DND-41 (cell line): ENCODE data around the gene CEP78.

Experiments
- ATAC-seq: fragments of 200-7000 bp; cut with Tn5 transposase; 3 replicates; pipeline ENCODE4 v1.9.1; 2021; ENCODE audit warnings: low read depth; ENCODE audit not compliant: insufficient read depth
- DNase-seq: peaks from one replicate; pipeline ENCODE4 v3.0.0-alpha.2; 2020
- H2AFZ ChIP-seq: 2 replicates; pipeline ENCODE4 v1.6.0; 2012; ENCODE audit warnings: low read depth, low read length
- H3K27ac ChIP-seq: 2 replicates; pipeline ENCODE4 v1.5.1; 2012; ENCODE audit warnings: low read length, inconsistent platforms
- H3K27me3 ChIP-seq: fragments of 200-600 bp; sonication (generic); 2 replicates; pipeline ENCODE4 v1.6.0; 2012; ENCODE audit warnings: low read length, mild to moderate bottlenecking, inconsistent platforms; ENCODE audit not compliant: insufficient read depth, poor library complexity
- H3K36me3 ChIP-seq: 2 replicates; pipeline ENCODE4 v1.5.1; 2012; ENCODE audit warnings: low read length, inconsistent platforms; ENCODE audit not compliant: insufficient read depth
- H3K4me1 ChIP-seq: 2 replicates; pipeline ENCODE4 v1.5.1; 2012; ENCODE audit warnings: mild to moderate bottlenecking, low read length; ENCODE audit not compliant: insufficient read depth
- H3K4me2 ChIP-seq: 2 replicates; pipeline ENCODE4 v1.6.0; 2012; ENCODE audit warnings: mild to moderate bottlenecking, moderate library complexity, low read length, inconsistent platforms; ENCODE audit not compliant: insufficient read depth
- H3K4me3 ChIP-seq, 2 experiments: fragments of 200-600 bp in 1 of 2; shearing (Covaris generic) in 1 of 2; 2 replicates each; pipeline ENCODE4 v1.5.1; 2012 to 2016; ENCODE audit warnings: inconsistent platforms in 2 of 2, low read length in 2 of 2, mild to moderate bottlenecking in 2 of 2, low read depth in 1 of 2, moderate library complexity in 1 of 2
- H3K79me2 ChIP-seq: 2 replicates; pipeline ENCODE4 v1.6.0; 2012; ENCODE audit warnings: low read length, inconsistent platforms; ENCODE audit not compliant: insufficient read depth
- H3K9ac ChIP-seq: 2 replicates; pipeline ENCODE4 v1.6.0; 2012; ENCODE audit warnings: low read depth, mild to moderate bottlenecking, inconsistent platforms, low read length, moderate library complexity
- H3K9me3 ChIP-seq: 2 replicates; pipeline ENCODE4 v1.5.1; 2012; ENCODE audit warnings: low read length, moderate library complexity, mild to moderate bottlenecking, inconsistent platforms; ENCODE audit not compliant: insufficient read depth, severe bottlenecking
- H4K20me1 ChIP-seq: 2 replicates; pipeline ENCODE4 v1.6.0; 2012; ENCODE audit warnings: low read length; ENCODE audit not compliant: insufficient read depth
- EZH2 ChIP-seq: IDR thresholded peaks from 3 replicates; pipeline ENCODE4 v1.6.1; 2012; ENCODE audit warnings: borderline replicate concordance, low read depth, mild to moderate bottlenecking, moderate library complexity, low read length, inconsistent platforms; ENCODE audit not compliant: severe bottlenecking
- TF ChIP-seq, protein P1 (sequence below): IDR thresholded peaks from 2 replicates; pipeline ENCODE4 v1.5.1; 2012; ENCODE audit warnings: borderline replicate concordance, low read length, moderate library complexity, mild to moderate bottlenecking; ENCODE audit not compliant: poor library complexity, severe bottlenecking; ENCODE audit errors: extremely low read depth

The CEP78 gene

DNA sequence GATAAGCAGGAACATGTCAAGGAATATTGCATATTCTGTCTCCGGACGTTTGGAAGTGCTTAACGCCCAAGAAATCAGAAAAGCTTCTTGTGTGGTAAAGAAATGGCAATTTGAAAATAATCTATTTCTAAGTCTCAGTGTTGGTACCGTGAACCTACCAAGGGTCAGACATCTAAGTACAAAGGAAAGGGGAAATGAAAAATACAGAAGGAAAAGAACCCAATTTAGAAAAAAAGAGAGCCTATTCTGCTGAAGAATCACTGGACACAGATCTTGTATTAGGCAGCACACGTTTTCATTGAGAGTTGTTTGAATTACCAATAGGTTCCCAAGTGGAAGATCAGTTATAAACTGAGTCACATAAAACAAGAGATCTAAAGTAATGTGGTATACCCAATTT is 46.9 kb upstream of the CEP78 start:
- Histone ChIP-seq H4K20me1 (no peaks in the 10 kb centered on the region), H3K4me3 (no peak overlapping the region), H3K9me3 (no peaks in the 10 kb centered on the region), H3K36me3 (no peaks in the 10 kb centered on the region), H2AFZ (no peak overlapping the region), H3K4me1 (no peaks in the 10 kb centered on the region), H3K27me3 (no peaks in the 10 kb centered on the region), H3K79me2 (no peaks in the 10 kb centered on the region), H3K4me2 (no peak overlapping the region), H3K9ac (no peak overlapping the region), H3K27ac (no peak overlapping the region)
- TF ChIP-seq EZH2: no peak
- TF ChIP-seq, protein P1, sequence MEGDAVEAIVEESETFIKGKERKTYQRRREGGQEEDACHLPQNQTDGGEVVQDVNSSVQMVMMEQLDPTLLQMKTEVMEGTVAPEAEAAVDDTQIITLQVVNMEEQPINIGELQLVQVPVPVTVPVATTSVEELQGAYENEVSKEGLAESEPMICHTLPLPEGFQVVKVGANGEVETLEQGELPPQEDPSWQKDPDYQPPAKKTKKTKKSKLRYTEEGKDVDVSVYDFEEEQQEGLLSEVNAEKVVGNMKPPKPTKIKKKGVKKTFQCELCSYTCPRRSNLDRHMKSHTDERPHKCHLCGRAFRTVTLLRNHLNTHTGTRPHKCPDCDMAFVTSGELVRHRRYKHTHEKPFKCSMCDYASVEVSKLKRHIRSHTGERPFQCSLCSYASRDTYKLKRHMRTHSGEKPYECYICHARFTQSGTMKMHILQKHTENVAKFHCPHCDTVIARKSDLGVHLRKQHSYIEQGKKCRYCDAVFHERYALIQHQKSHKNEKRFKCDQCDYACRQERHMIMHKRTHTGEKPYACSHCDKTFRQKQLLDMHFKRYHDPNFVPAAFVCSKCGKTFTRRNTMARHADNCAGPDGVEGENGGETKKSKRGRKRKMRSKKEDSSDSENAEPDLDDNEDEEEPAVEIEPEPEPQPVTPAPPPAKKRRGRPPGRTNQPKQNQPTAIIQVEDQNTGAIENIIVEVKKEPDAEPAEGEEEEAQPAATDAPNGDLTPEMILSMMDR: no peak
- ATAC-seq: no peak
- DNase-seq: no peak

DNA sequence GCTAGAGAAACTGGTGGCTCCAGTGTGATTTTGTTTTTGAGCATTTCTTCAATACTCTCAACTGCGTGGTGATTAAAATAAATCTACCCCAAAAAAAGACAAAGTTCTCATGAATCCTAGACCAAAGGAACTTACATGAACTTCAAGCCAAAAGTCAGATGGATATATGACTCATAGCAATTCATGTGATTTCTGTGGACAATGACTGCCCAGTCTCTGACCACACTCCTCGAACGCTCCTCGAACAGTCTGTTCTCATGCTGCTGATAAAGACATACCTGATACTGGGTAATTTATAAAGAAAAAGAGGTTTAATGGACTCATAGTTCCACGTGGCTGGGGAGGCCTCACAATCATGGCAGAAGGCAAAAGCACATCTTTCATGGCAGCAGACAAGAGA is 46.4 kb upstream of the CEP78 start:
- Histone ChIP-seq H3K27me3 (no peaks in the 10 kb centered on the region), H3K9me3 (no peaks in the 10 kb centered on the region), H3K79me2 (no peaks in the 10 kb centered on the region), H3K4me2 (no peak overlapping the region), H4K20me1 (no peaks in the 10 kb centered on the region), H3K9ac (no peak overlapping the region), H3K27ac (no peak overlapping the region), H2AFZ (no peak overlapping the region), H3K4me3 (no peak overlapping the region), H3K36me3 (no peaks in the 10 kb centered on the region), H3K4me1 (no peaks in the 10 kb centered on the region)
- ATAC-seq: no peak
- TF ChIP-seq EZH2: no peak
- TF ChIP-seq, protein P1: no peak
- no peak for DNase-seq

DNA sequence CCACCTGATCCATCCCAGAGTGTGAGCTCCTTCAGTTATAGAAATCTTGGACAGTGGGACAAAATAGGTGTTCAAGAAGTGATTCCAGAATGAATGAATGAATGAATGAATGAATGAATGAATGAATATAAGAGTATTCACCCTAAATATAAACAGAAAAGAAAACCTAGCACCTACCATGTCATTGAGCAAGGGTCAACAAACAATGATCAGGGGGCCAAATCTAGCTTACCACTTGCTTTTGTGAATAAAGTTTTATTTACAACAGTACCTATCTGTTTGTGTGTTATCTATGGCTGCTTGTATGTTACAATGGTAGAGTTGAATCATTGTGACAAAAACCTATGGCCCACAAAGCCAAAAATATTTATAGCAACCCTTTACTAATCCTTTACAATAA is 43.9 kb upstream of the CEP78 start:
- Histone ChIP-seq H4K20me1 (no peaks in the 10 kb centered on the region), H3K9ac (no peak overlapping the region), H2AFZ (no peak overlapping the region), H3K9me3 (no peaks in the 10 kb centered on the region), H3K27ac (no peak overlapping the region), H3K4me2 (no peak overlapping the region), H3K27me3 (no peaks in the 10 kb centered on the region), H3K79me2 (no peaks in the 10 kb centered on the region), H3K4me3 (no peak overlapping the region), H3K36me3 (no peaks in the 10 kb centered on the region), H3K4me1 (no peaks in the 10 kb centered on the region)
- DNase-seq (no peak), ATAC-seq (no peak)
- TF ChIP-seq, protein P1: no peak
- TF ChIP-seq EZH2: no peak

DNA sequence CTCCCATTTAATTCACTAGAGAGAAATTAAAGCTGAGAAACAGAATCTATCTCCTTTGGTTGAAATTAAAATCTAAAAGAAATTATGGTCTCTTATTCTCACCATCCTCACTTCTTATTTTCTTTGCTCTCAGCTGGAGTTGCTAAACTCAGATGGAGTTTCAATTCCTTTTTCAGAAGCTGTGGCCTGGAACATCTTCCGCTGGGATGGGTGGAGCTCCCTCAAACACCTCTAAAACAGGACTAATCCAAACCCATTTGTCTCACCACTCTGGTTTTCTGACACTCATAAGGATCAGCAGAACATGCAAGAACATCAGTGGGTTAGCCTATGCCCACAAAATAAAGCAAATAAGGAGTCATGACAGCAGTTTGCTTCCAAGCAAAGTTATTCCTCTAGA is 39.6 kb upstream of the CEP78 start:
- H3K9ac ChIP-seq: no peak overlapping the region
- H3K4me2 ChIP-seq: no peak overlapping the region
- H3K4me3 ChIP-seq: no peak overlapping the region
- no peaks in the 10 kb centered on the region for H4K20me1 ChIP-seq
- no peaks in the 10 kb centered on the region for H3K9me3 ChIP-seq
- peaks cover 10% of the 10 kb centered on the region for H3K4me1 ChIP-seq
- H3K79me2 ChIP-seq: no peaks in the 10 kb centered on the region
- ATAC-seq (no peak), DNase-seq (no peak)
- H3K27ac ChIP-seq: no peak overlapping the region
- TF ChIP-seq, protein P1: no peak
- TF ChIP-seq EZH2: no peak
- H3K27me3 ChIP-seq: no peaks in the 10 kb centered on the region
- H3K36me3 ChIP-seq: no peaks in the 10 kb centered on the region
- no peak overlapping the region for H2AFZ ChIP-seq
